ENCODE data around the gene SBK3.
"Not testable (repeated sequence)": the region's sequence is repeated elsewhere in the genome, so short reads cannot be mapped to it uniquely, and the experiment has no call there.

The SBK3 gene

DNA sequence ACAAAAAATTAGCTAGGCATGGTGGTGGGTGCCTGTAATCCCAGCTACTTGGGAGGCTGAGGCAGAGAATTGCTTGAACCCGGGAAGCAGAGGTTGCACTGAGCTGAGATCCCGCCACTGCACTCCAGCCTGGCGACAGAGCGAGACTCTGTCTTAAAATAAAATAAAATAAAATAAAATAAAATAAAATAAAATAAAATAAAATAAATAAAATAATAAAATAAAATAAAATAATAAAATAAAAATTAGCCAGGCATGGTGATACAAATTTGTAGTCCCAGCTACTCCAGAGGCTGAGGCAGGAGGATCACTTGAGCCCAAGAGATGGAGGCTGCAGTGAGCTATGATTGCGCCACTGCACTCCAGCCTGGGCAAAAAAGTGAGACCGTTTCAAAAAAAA, 28.6 kb upstream of the SBK3 start:
- DNase-seq = not testable (repeated sequence)

DNA sequence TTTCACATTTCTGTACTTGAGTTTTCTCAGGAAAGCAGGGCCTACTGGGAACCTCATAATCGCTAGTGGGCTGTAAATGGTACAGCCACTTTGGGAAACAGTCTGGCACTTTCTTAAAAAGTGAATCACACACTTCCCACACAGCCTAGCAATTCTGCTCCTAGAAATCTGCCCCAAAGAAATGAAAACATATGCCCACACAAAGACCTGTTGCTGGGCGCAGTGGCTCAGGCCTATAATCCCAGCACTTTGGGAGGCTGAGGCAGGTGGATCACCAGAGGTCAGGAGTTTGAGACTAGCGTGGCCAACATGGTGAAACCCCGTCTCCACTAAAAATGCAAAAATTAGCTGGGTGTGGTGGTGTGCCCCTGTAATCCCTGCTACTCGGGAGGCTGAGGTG, 24.1 kb upstream of the SBK3 start:
- not testable (repeated sequence) for DNase-seq

DNA sequence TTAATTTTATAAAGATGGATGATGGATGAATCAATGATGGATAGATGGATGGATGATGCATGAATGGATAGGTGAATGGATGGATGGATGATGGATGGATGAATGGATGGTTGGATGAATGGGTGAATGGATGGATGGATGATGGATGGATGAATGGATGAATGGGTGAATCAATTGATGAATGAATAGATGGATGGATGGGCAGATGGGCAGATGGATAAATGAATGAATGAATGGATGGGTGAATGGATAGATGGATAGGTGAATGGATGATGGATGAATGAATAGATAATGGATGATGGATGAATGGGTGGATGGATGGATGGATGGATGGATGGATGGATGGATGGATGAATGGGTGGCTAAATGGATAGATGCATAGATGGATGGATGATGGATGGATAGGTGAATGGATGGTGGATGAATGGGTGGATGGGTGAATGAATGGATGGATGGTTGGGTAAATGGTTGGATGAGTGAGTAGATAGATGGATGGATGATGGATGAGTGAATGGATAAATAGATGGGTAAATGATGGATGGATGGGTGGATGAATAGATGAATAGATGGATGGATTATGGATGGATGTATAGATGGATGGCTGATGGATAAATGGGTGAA, 22.5 kb upstream of the SBK3 start:
- no peak for DNase-seq

DNA sequence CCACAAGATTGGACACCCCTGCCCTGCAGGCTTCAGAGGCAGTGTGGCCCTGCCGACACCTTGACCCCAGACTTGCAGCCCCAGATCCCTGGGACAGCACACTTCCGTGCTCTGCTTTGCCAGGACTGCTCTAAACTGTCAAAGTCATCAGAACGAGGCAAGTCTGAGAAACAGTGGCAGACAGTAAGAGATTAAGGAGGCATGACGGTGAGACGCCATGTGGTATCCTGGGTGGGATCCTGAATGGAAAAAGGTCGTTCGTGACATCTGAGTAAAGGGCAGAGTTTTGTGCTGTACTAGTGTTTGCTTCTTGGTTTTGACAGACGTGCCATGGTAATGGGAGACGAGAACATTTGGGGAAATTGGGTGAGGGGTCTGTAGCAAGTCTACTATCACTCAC, 21.5 kb upstream of the SBK3 start:
- no peak for DNase-seq

GRCh38 chr19:55563261-55563690, 17.9 kb upstream of the SBK3 start:
- DNase-seq = no peak

GRCh38 chr19:55559684-55560083, 14.3 kb upstream of the SBK3 start:
- no peak for DNase-seq

DNA sequence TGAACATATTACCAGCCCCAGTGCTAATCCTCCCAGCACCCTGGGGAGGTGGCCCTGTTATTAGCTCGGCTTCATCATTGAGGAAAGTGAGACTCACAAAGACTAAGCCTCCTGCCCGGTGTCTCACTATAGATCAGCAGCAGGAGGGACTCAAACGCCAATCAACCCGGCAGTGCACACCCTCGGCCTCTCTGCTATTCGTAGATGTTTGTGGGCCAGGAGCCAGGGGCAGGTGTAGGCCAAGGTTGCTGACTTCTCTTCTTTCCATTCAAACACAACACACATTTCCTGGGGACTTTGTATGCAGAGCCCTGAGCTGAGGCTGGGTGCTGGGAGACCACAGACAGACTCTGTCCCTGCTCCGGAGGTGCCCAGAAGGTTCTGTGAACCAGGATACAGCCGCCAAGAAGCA, 9.4 kb upstream of the SBK3 start:
- DNase-seq = no peak

DNA sequence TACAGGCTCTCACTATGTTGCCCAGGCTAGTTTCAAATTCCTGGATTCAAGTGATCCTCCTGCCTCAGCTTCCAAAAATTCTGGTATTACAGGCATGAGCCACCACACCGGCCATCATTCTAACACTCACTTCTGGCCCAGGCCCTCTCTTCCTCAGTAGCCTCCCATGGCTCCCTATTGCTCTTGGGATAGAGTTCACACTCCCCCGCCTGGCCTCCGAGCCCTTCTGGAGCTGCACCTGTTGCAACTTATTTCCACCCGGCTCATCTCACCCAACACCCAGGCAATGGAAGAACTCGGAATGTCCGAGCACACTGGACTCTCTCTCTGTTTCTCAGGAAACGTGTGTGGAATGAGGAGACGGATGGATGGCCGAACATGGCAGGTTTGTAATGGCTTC, 9.0 kb upstream of the SBK3 start:
- DNase-seq = no peak

DNA sequence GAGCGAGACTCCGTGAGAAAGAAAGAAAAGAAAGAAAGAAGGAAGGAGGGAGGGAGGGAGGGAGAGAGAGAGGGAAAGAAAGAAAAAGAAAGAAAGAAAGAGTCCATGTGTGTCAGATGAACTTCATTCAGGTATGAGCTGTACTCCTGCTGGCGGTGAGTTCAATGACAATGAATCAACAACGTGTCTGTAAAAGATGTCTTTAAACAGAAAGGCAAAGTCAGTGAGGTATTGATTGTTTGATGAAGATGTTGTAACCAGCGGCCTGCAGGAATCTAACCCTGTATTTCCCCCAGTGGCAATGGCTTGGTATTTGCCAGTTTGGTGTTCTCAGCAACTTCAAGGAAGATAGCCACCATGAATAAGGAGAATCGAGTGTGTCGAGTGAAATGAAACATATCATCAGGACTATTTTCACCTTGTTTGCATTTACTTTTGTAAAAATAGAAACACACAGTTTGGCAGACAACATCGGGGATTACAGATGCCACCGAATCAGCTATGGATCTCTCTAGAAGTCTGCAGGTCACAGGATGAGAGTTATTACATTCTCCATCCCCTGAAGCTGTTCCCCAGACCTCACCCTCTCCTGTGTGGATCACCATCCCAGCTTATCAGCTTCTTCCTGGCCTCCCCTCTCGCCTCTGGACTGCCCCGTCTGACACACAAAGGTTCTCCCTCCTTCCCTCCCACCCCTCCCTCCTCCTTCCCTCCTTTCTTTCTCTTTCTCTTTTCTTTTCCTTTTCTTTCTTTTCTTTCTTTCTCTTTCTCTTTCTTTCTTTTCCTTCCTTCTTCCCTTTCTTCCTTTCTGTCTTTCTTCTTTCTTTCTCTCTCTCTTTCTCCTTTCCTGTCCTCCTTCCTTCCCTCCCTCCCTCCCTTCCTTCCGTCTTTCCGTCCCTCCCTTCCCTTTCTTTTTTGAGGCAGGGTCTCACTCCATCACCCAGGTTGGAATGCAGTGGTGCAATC, 8.2 kb upstream of the SBK3 start:
- DNase-seq = no peak

GRCh38 chr19:55552620-55553019, 7.3 kb upstream of the SBK3 start:
- no peak for DNase-seq

GRCh38 chr19:55552206-55552605, 6.9 kb upstream of the SBK3 start:
- DNase-seq = no peak

DNA sequence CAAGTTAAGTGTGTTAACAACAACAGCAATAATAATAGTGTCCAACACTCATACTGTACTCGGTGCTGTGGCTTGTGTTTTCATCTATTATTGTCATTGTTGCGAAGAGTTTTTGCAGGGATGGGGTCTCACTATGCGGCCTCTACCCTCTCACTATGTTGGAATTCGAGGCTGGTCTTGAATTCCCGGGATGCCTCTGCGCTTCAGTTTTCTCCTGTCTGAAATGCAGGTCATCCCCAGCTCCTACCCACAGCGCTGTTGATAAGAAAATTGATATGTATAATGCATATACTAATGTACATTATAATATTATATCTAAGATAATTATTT, 4.9 kb upstream of the SBK3 start:
- no peak for DNase-seq

DNA sequence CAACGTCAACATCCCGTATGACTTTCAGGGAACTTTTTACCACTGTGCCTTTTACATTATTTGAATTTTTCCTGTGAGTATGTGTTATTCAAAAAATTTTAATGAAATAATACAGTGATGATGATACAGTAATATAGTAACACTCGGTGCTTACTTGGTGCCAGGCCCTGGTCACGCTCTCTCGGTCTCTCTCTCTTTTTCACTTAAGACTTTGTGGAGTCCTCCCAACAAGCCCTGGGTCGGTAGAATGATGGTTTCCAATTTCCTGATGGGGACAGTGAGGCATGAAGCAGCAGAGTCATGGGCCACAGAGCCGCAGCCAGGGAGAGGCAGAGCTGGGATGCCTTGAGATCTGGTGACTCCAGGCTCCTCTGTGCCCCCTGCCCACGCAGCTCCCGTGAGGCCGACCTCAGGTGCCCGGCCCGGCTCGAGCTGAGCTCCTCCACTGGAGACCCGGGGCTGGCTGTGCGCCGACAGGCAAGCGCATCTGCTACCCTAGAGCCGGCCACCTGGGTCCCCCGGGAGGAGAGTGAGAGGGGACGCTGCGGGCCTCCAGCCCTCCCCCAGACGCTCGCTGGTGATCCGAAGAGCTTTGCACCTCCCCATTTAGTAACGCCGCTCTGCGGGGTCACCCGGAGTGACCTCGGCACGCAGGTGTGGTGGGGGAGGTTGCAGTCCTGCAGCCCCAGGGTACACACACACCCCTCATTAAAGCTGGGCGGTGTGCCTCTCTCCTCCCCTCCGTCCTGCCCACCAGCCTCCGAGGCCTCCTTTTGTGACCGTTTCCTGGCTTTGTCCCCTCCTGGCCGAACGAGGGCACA, 4.4 kb upstream of the SBK3 start:
- no peak for DNase-seq

DNA sequence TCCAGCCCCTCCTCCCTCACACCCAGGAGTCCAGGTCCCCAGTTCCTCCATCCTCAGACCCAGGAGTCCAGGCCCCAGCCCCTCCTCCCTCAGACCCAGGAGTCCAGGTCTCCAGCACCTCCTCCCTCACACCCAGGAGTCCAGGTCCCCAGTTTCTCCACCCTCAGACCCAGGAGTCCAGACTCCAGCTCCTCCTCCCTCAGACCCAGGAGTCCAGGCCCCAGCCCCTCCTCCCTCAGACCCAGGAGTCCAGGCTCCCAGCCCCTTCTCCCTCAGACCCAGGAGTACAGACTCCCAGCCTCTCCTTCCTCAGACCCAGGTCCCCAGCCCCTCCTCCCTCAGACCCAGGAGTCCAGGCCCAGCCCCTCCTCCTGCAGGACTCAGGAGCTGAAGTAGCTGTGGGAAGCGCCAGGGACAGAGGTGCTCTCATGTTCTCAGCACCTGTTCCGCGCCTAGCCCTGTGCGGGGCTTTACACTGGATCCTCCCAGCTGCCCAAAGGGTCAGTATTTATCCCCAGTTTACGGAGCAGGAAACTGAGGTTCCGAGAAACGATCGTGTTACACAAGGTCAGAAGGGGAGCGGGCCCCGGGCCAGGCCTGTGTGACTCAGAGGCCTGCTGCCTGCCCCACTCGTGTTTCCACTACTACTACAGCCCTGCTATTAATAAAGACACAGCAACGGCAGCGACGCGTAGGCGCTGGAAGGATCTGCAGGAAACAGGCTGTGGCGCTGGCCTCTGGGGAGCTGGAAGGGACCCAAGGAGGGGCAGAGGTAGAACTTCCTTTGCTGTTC, 1.7 kb upstream of the SBK3 start:
- DNase-seq = no peak

DNA sequence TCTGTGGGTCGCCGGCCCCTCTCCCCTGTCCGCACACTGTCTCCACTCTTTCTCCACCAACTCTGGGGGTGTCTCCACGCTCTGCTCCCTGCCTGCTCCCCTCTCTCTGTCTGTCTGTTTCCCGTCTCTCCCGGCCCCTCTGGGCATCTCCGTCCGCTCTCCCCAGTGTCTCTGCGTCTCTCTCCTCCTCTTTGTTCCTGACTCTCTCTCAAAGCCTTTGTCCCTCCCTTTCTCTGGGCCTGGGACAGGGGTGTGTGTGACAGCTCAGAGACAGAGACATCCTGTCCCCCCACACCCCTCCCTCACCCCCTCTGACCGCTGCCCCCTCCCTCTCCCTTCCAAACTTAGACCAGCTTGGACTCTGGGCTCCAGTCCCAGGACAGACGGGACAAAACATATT, 668 bp upstream of the SBK3 start:
- DNase-seq = no peak

DNA sequence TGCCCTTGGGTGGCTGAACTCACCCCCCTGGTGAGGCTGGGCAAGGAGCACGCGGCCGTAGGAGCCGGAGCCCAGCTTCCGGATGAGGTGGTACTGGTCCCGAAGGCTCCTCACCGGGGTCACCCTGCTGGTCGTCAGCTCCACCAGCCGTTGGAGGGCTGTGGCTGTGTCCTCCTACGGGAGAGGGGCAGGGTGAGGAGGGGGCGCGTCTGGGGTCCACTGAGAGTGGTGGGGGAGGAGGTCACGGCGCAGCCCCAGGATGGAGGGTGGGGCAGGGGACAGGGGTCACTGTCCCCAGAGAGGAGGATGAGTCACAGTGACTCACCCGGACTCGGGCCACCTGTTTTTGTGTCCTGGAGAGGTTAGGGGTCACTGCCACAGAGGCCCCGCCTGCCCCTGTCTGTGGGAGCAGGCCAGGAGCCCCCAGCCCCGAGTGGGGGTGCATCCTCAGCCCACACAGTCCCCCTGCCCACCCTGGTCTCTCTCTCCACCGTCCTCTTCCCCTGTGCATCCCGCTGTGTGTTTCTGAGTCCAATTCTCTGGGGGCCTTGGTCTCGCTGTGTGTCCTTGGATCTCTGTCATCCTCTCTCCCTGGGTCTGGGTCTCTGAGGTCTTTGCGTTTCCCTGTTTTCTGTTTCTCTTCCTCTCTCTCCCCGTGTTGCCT, 435 bp downstream of the SBK3 start:
- no peak for DNase-seq

DNA sequence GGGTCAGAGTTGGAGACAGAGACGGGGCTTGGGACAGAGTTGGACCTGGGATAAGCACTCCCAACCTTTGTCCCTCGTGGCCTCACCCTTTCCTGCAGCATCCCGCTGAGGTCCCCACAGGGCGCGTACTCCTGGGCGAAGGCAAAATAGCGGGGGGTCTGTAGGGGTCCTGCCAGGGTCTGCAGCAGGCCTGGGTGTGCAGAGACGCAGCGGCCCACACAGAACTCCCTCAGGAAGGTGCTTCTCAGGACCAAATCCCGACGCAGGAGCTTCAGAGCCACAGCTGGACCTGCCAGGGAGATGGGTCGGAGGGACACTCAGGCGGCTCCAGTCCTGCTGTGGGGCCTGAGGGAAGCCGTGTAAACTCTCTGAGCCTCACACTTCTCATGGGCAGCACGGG, 1.3 kb downstream of the SBK3 start:
- DNase-seq = no peak

DNA sequence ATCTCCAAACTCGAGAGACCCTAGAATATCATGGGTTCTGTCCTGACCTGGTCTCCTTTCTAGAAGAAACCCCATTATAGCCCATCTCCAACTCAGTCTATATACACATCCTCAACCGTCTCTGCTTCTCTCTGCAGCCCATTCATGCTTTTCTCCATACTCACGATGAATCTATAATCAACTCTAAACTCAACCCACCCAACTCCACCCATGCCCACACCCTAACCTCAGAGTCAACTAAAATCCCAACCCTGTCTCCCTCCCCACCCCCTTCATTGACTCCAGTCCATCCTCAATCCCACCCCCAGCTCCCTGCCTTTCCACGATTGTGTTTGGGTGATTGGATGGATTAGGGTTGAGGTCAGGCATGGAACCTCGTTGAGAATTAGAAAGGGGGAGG, 1.8 kb downstream of the SBK3 start:
- no peak for DNase-seq

DNA sequence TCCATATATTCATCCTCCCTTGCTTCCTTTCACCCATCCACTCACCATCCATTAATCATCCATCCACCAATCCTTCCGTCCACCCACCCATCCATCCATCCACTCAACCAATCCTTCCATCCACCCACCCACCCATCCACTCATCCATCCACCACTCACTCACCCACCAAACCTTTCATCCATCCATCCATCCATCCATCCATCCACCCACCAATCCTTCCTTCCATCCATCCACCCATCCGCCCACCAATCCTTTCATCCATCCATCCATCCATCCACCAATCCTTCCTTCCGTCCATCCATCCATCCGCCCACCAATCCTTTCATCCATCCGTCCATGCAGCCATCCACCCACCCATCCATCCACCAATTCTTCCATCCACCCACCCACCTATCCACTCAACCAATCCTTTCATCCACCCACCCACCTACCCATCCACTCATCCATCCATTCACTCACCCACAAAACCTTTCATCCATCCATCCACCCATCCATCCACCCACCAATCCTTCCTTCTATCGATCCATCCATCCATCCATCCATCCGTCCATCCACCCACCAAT, 3.0 kb downstream of the SBK3 start:
- no peak for DNase-seq

GRCh38 chr19:55541091-55541490, 4.3 kb downstream of the SBK3 start:
- no peak for DNase-seq

DNA sequence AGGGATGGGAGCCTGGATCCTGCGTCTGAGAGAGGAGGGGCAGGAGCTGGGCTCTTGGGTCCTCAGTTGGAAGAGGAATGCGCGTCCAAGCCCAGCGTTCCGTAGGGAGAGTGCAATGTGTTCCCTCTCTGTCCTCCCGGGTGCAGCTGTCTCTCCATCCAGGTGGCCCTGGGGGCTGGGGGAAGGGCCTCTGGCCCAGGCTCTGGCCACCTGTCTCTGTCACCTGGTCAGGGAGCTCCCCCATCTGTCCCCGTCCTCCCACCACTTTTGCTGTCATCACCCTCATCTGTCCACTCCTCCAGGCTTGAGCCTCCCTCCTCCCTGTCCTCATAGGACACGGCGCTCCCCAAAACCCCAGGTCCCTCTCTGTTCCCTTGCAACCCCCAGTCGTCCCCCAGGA, 4.7 kb downstream of the SBK3 start:
- DNase-seq = no peak

All from activated CD8-positive, alpha-beta memory T cell treated with anti-CD3 and anti-CD28 coated beads, Interleukin-2, amount 50 U/mL, for 48 hours (primary cell).